MM.1S (cell line): ENCODE data around the gene PRRT1.

Experiments used
- CTCF ChIP-seq: fragments of 300-600 bp; sonication (generic); IDR thresholded peaks from 2 replicates; pipeline ENCODE4 v1.5.1; 2016; ENCODE audit warnings: antibody characterized with exemption, low read length, mixed read lengths
- EZH2 ChIP-seq: fragments of 300-600 bp; sonication (generic); optimal IDR thresholded peaks from 2 replicates; pipeline ENCODE3; 2017; ENCODE audit warnings: low read depth, mild to moderate bottlenecking, antibody characterized with exemption, low read length, mixed read lengths

GRCh38 chr6:32107406-32107805 is 44.3 kb downstream of the PRRT1 start:
- TF ChIP-seq CTCF (no peak), EZH2 (no peak)
